IPS-15b (cell line): Measurements from ENCODE around the gene GOLIM4.
"Not testable (repeated sequence)": the region's sequence is repeated elsewhere in the genome, so short reads cannot be mapped to it uniquely, and the experiment has no call there.

ENCODE experiments used
- H3K27me3 ChIP-seq: one replicate; pipeline ENCODE4 v1.6.1; 2013; ENCODE audit warnings: low read length; ENCODE audit not compliant: control insufficient read depth, insufficient read depth
- H3K36me3 ChIP-seq: one replicate; pipeline ENCODE4 v1.6.1; 2013; ENCODE audit warnings: low read length; ENCODE audit not compliant: control insufficient read depth, insufficient read depth
- H3K4me1 ChIP-seq: one replicate; pipeline ENCODE4 v1.6.1; 2013; ENCODE audit warnings: mild to moderate bottlenecking, low read length; ENCODE audit not compliant: control insufficient read depth, insufficient read depth
- H3K4me3 ChIP-seq: one replicate; pipeline ENCODE4 v1.5.1; 2013; ENCODE audit warnings: low read depth, low read length
- H3K9ac ChIP-seq: one replicate; pipeline ENCODE4 v1.6.1; 2013; ENCODE audit warnings: low read depth, mild to moderate bottlenecking, low read length
- H3K9me3 ChIP-seq: one replicate; pipeline ENCODE4 v1.6.1; 2013; ENCODE audit warnings: mild to moderate bottlenecking, low read length; ENCODE audit not compliant: control insufficient read depth, insufficient read depth

Gene GOLIM4

GRCh38 chr3:168095611-168096209, at the start of gene GOLIM4:
Gene GOLIM4 (minus strand): TSS chr3:168095924. CDS start chr3:168095285, 639 bp downstream.
- no peaks in the 10 kb centered on the region for H3K36me3 ChIP-seq
- H3K4me3 ChIP-seq: peak within 1 kb of the TSS; percentile 90
- H3K9ac ChIP-seq: peak within 1 kb of the TSS; percentile 71
- no peaks in the 10 kb centered on the region for H3K27me3 ChIP-seq
- H3K4me1 ChIP-seq: peaks cover 18% of the 10 kb centered on the region
- H3K9me3 ChIP-seq: no peaks in the 10 kb centered on the region

- Histone ChIP-seq H3K36me3 (no peaks in the 10 kb centered on the region), H3K9me3 (no peaks in the 10 kb centered on the region), H3K9ac (no peak overlapping the region), H3K4me1 (peaks cover 6% of the 10 kb centered on the region), H3K27me3 (no peaks in the 10 kb centered on the region), H3K4me3 (no peak overlapping the region)
Measured at GRCh38 chr3:168141405-168141998, 45.8 kb upstream of the GOLIM4 start.

GRCh38 chr3:168139947-168140346, 44.2 kb upstream of the GOLIM4 start:
- no peak overlapping the region for H3K9ac ChIP-seq
- H3K4me3 ChIP-seq: no peak overlapping the region
- H3K4me1 ChIP-seq: peaks cover 6% of the 10 kb centered on the region
- no peaks in the 10 kb centered on the region for H3K36me3 ChIP-seq
- no peaks in the 10 kb centered on the region for H3K27me3 ChIP-seq
- no peaks in the 10 kb centered on the region for H3K9me3 ChIP-seq

GRCh38 chr3:168138421-168138820, 42.7 kb upstream of the GOLIM4 start:
- no peaks in the 10 kb centered on the region for H3K36me3 ChIP-seq
- no peaks in the 10 kb centered on the region for H3K9me3 ChIP-seq

GRCh38 chr3:168134931-168135330, 39.2 kb upstream of the GOLIM4 start:
- Histone ChIP-seq H3K9me3 (no peaks in the 10 kb centered on the region), H3K4me1 (no peaks in the 10 kb centered on the region), H3K9ac (no peak overlapping the region), H3K4me3 (no peak overlapping the region), H3K36me3 (no peaks in the 10 kb centered on the region), H3K27me3 (no peaks in the 10 kb centered on the region)

More at GRCh38 chr3:168138421-168138820, 42.7 kb upstream of the GOLIM4 start:
- H3K27me3 ChIP-seq: no peaks in the 10 kb centered on the region
- H3K4me3 ChIP-seq: no peak overlapping the region
- no peak overlapping the region for H3K9ac ChIP-seq
- peaks cover 6% of the 10 kb centered on the region for H3K4me1 ChIP-seq

GRCh38 chr3:168130250-168130649, 34.5 kb upstream of the GOLIM4 start:
- H3K9me3 ChIP-seq, H3K4me3 ChIP-seq, H3K27me3 ChIP-seq, H3K36me3 ChIP-seq, H3K9ac ChIP-seq, H3K4me1 ChIP-seq: not testable (repeated sequence)

GRCh38 chr3:168128463-168128862, 32.7 kb upstream of the GOLIM4 start:
- H3K27me3 ChIP-seq, H3K9ac ChIP-seq, H3K9me3 ChIP-seq, H3K4me1 ChIP-seq, H3K4me3 ChIP-seq, H3K36me3 ChIP-seq: not testable (repeated sequence)

- H3K4me3 ChIP-seq: no peak overlapping the region
- H3K27me3 ChIP-seq: no peaks in the 10 kb centered on the region
- H3K9ac ChIP-seq: no peak overlapping the region
- H3K4me1 ChIP-seq: no peaks in the 10 kb centered on the region
- no peaks in the 10 kb centered on the region for H3K36me3 ChIP-seq
- peaks cover 8% of the 10 kb centered on the region for H3K9me3 ChIP-seq
Measured at GRCh38 chr3:168127466-168127865, 31.7 kb upstream of the GOLIM4 start.

- no peaks in the 10 kb centered on the region for H3K27me3 ChIP-seq
- H3K9ac ChIP-seq: no peak overlapping the region
- no peaks in the 10 kb centered on the region for H3K4me1 ChIP-seq
- H3K9me3 ChIP-seq: peaks cover 8% of the 10 kb centered on the region
- no peaks in the 10 kb centered on the region for H3K36me3 ChIP-seq
- no peak overlapping the region for H3K4me3 ChIP-seq
Measured at GRCh38 chr3:168124791-168125190, 29.1 kb upstream of the GOLIM4 start.

GRCh38 chr3:168124291-168124690, 28.6 kb upstream of the GOLIM4 start:
- Histone ChIP-seq H3K4me1 (no peaks in the 10 kb centered on the region), H3K9ac (no peak overlapping the region), H3K9me3 (peaks cover 8% of the 10 kb centered on the region), H3K27me3 (no peaks in the 10 kb centered on the region), H3K4me3 (no peak overlapping the region), H3K36me3 (no peaks in the 10 kb centered on the region)

- no peaks in the 10 kb centered on the region for H3K36me3 ChIP-seq
- no peaks in the 10 kb centered on the region for H3K27me3 ChIP-seq
- H3K9me3 ChIP-seq: peaks cover 8% of the 10 kb centered on the region
- H3K4me1 ChIP-seq: no peaks in the 10 kb centered on the region
- no peak overlapping the region for H3K4me3 ChIP-seq
- H3K9ac ChIP-seq: no peak overlapping the region
Measured at GRCh38 chr3:168123201-168124176, 27.8 kb upstream of the GOLIM4 start.
